Renal cortex interstitium (tissue), 11 donors: ENCODE measurements around the gene ASPG. TPM values are rescaled to one million over a fixed set of nuclear protein-coding genes. Genes with fewer than 3 reads are reported as not detected.

ENCODE experiments used
- DNase-seq, 11 donors: peaks; one replicate each; pipeline ENCODE4 v3.0.0-alpha.2; 2013; ENCODE audit warnings: low read depth in 9 of 11, low spot score in 4 of 11; ENCODE audit errors: extremely low read depth in 1 of 11
- polyA plus RNA-seq, 3 donors: library from polyadenylated mRNA; unstranded; fragments of 120-200 nt; gene quantifications; one replicate each; pipeline ENCODE4 v1.2.1, GENCODE V29; 2013; ENCODE audit not compliant: insufficient read length in 3 of 3

ASPG gene
- polyA plus RNA-seq, 3 donors: 10.1 to 17.3 (median 13.1) TPM

GRCh38 chr14:104066719-104067295 is 18.7 kb upstream of the ASPG start:
- no peak for DNase-seq

GRCh38 chr14:104069541-104069940 is 16.0 kb upstream of the ASPG start:
- DNase-seq: no peak

DNA sequence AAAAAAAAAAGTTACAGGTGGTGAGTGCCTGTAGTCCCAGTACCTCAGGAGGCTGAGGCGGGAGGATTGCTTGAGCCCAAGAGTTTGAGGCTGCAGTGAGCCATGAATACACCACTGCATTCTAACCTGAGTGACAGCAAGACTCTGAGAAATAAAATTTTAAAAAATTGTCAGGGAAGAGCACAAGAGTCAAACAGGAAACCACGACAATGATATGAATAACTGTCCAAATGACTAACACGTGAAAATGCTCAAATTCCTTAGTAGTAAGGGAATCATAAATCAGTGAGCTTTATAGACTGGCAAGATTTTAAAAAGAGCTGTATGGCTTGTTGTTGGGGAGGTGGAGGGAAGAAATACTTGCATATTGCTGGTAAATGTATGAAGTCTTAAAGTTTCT is 12.9 kb upstream of the ASPG start:
- DNase-seq: no peak

DNA sequence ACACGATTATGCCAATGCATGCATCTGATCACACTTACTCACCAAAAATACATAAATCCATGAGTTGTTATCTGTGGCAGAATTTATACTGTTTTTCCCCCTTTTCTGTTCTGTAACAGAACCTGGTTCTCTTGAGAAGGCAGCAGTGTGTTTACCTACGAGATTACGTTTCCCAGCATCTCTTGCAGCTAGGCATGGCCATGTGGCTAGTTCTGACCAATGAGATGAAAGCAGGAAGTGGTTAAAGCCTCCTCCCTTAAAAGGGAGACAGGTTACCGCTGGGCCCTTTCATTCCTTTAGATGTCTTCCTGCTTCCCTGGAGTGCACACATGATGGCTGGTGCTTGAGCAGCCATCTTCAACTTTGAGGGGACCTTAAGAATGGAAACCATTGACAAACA is 11.7 kb upstream of the ASPG start:
- no peak for DNase-seq

DNA sequence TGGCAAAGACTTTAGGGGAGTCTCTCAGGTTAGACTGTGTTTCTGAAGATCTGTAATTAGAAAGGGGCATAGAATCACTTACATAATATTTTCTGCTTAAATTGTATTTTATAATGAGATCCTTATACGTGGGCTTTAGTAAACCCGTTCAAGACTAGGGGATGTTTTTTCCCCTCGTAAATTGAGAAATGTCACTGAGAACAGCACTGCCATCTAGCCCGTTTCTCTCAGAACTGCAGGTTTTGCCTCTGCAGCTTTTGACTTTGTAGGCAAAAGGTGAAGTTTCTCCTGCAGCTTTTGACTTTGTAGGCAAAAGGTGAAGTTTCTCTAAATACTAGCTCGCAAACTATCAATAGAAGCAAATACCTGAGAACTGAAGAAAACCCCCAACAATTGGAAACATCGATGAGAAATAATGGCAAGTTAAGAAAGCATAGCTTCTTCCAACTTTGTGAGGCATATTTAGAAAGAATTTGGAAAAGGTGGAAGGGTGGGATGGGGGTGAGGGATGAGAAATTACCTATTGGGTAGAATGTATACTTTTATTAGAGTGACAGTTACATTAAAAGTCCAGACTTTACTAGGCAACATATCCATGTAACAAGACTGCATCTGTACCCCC is 9.9 kb upstream of the ASPG start:
- DNase-seq: no peak

DNA sequence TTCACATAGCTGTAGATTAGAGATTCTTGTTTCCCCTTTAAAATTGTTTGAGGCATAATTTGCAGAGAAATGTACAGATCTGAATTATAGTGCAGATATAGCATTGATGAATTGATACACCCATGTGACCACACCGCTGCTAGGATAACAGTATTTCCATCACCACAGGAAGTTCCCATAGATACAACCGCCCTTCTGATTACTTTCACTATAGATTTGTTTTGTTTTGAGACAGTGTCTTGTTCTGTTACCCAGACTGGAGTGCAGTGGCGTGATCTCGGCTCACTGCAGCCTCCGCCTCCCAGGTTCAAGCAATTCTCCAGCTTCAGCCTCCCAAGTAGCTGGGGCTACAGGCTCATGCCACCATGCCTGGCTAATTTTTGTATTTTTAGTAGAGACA is 8.8 kb upstream of the ASPG start:
- no peak for DNase-seq

- DNase-seq: peak; percentile 73 to 89 (median 81)
Observed at GRCh38 chr14:104078031-104078455, 7.5 kb upstream of the ASPG start.

GRCh38 chr14:104080376-104081260 is 4.9 kb upstream of the ASPG start:
- no peak for DNase-seq

DNA sequence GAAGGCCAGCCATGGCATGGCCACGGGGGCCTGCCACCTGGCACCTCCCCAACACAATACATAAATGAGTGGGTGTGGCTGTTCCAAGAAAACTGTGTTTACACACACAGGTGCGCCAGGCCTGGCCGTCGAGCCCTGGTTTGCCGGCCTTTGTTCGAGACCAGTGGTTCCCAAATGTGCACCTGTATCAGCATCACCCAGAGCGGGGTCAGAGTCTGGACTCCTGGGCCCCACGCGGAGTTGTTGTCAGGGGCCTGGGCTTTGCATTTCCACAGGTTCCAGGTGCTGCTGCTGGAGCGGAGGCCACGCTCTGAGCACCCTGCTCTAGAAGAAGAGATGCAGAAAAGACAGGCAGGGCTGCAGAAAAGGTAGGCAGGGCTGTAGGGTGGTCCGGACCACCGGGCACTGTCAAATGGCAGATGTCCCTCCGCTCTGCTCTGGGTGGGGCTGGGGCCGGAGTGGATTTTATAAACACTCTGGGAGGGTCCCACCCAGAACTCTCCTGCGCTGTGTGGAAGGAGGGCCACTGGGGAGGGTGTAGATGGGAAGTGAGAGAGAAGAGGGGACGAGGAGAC is 4.2 kb upstream of the ASPG start:
- no peak for DNase-seq

GRCh38 chr14:104081951-104082464 is 3.5 kb upstream of the ASPG start:
- DNase-seq: no peak

DNA sequence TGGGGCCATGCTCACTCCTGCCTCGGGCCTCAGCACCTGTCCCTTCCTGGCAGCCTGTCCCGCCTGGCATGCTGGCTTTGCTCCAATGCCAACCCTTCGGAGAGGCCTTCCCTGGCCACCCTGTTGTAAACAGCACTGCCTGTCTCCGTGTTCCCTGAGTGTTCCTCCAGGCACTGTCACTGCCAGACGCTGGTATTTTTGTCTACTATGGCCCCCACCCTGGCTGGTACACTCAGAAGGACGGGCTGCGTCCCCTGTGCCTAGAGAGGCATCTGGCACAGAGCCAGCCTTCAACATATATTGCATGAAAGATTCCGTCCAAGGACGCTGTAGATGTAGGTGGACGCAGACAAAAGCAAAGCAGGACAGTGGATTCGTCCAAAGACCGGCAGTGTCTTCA is 2.7 kb upstream of the ASPG start:
- DNase-seq: no peak

GRCh38 chr14:104084251-104085002 is 1.1 kb upstream of the ASPG start:
- DNase-seq: peak in 2 of 11 donors; percentile 43 to 49

- DNase-seq: no peak
Observed at GRCh38 chr14:104085889-104086201, 345 bp downstream of the ASPG start.

DNA sequence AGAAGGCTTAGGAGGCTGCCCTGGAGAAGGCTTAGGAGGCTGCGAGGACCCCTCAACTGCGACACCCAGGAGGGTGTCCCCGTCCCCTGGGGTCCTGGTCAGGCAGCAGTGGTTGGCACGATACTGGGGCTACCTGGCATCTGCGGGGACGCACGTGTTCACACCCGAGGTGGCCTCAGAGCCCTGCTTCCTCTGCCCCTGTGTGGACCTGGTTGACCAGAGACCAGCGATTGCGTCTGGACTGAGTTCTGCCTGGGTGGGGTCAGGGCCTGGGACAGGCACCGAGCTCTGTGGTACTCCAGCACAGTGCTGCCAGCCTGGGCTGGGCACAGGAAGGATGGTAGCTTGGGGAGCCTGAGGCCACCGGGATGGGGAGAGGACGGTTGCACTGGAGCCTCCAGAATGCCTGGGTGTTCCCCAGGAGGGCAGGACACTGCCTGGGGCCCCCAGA is 735 bp downstream of the ASPG start:
- no peak for DNase-seq

DNA sequence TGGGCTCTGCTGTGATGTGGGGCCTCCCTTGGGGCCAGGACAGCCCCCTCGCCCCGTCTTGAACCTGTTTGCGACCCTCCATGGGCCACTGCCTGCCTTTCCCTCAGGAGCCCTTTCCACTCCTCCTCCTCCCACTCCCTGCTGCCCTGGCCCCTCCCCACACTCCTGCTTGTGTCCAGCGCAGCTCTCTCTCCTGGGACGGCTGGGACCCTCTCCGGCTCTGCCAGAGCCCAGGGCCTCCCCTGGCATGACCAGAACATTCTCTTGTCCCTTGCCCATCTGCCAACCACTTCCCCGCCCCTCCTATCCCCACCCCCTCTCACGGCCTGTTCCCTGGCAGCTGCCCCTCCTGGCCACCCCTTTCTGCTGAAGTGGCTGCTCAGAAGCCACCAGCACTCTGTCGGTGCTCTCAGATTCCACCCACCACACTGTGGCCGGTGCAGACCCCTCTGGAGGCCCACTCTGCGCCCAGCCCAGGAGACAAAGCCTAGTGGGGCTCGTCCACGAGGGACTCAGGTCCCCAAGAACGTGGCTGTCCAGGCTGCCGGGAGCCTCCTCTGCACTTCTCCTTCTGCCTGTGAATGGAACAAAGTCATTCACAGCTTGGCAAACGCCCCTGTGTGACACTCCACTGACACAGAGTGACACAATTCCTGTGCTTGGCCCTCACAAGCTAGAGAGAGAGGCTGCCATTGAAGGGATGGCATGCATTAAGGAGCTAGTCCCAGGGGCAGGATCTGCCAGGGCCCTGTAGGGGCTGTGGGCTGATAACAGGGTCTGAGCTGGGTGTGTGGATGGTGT is 1.4 kb downstream of the ASPG start:
- no peak for DNase-seq

DNA sequence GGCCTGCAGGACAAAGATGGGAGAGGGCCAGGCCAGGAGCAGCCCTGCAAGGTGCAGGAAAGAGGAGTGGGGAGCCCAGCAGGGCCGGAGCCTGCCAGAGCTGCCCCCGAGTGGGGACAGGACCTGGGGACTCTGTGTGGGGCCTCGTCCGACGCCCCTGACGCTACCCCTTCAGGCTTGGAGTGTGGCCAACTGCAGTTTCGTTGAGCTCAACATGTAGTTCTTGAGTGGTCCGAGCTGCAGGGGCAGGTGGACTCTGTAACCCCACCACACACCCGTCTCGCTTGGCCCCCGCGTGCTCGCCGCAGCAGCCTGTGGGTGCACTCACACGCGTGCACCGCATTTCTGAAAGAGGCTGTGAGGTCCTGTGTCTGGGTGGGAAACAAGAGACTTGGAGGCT is 2.0 kb downstream of the ASPG start:
- no peak for DNase-seq

GRCh38 chr14:104087981-104088850 is 2.7 kb downstream of the ASPG start:
- no peak for DNase-seq
